PC-3 (cell line): Measurements from ENCODE around the gene IGFBP3. TPM values are rescaled to one million over a fixed set of nuclear protein-coding genes. Genes with fewer than 3 reads are reported as not detected.

Experiments used
- ATAC-seq: fragments of 200-7000 bp; cut with Tn5 transposase; 2 replicates; pipeline ENCODE4 v1.9.1; 2020; ENCODE audit warnings: mild to moderate bottlenecking, moderate library complexity
- BruUV-seq: library from RNA; stranded (reverse); fragments of 400-500 nt; replicated peaks from 2 replicates; lab custom pipeline; 2021; lab: Mats Ljungman, UMichigan
- CTCF ChIA-PET: fragments of 300-600 bp; sonication (Branson Sonifier 250); formaldehyde crosslinking; loops from one replicate; lab custom pipeline; 2022; ENCODE audit warnings: antibody characterized with exemption; lab: Charles Lee
- POLR2A ChIA-PET: fragments of 300-600 bp; sonication (Branson Sonifier 250); formaldehyde crosslinking; loops from one replicate; lab custom pipeline; 2022; ENCODE audit warnings: antibody characterized with exemption; ENCODE audit not compliant: unreplicated experiment; lab: Charles Lee
- DNase-seq: peaks from one replicate; pipeline ENCODE4 v3.0.0-alpha.2; 2015
- H2AFZ ChIP-seq: fragments of 300-600 bp; sonication (generic); 2 replicates; pipeline ENCODE4 v1.6.0; 2016; ENCODE audit warnings: antibody characterized with exemption, low read length
- H3F3A ChIP-seq: fragments of 300-600 bp; sonication (generic); one replicate; pipeline ENCODE4 v1.6.0; 2017; ENCODE audit warnings: antibody characterized with exemption, low read length, control low read depth, mild to moderate bottlenecking; ENCODE audit not compliant: unreplicated experiment
- H3K27ac ChIP-seq: fragments of 300-600 bp; sonication (generic); 2 replicates; pipeline ENCODE4 v1.5.1; 2016; ENCODE audit warnings: mild to moderate bottlenecking, low read length
- H3K27me3 ChIP-seq: fragments of 300-600 bp; sonication (generic); 2 replicates; pipeline ENCODE4 v1.6.1; 2016; ENCODE audit warnings: low read length, mixed read lengths
- H3K36me3 ChIP-seq: fragments of 300-600 bp; sonication (generic); 2 replicates; pipeline ENCODE4 v1.6.1; 2016; ENCODE audit warnings: low read depth, mixed run types, low read length, mixed read lengths
- H3K4me1 ChIP-seq: fragments of 300-600 bp; sonication (generic); 2 replicates; pipeline ENCODE4 v1.5.1; 2016; ENCODE audit warnings: low read length; ENCODE audit not compliant: insufficient read depth
- H3K4me2 ChIP-seq: fragments of 300-600 bp; sonication (generic); 2 replicates; pipeline ENCODE4 v1.6.0; 2016; ENCODE audit warnings: low read length
- H3K4me3 ChIP-seq: fragments of 300-600 bp; sonication (generic); 2 replicates; pipeline ENCODE4 v1.5.1; 2016; ENCODE audit warnings: mild to moderate bottlenecking, low read length, mixed read lengths
- H3K79me2 ChIP-seq: fragments of 300-600 bp; sonication (generic); 2 replicates; pipeline ENCODE4 v1.6.1; 2017; ENCODE audit warnings: low read length, mixed read lengths
- H3K9ac ChIP-seq: fragments of 300-600 bp; sonication (generic); 2 replicates; pipeline ENCODE4 v1.6.0; 2016; ENCODE audit warnings: mild to moderate bottlenecking, low read length
- H3K9me2 ChIP-seq: fragments of 300-600 bp; sonication (generic); replicated peaks from 2 replicates; pipeline ENCODE4 v1.6.1; 2016; ENCODE audit warnings: mixed run types, low read length, mixed read lengths
- H3K9me3 ChIP-seq: fragments of 300-600 bp; sonication (generic); 2 replicates; pipeline ENCODE4 v1.6.1; 2016; ENCODE audit warnings: low read length, mixed read lengths
- H4K20me1 ChIP-seq: fragments of 300-600 bp; sonication (generic); 2 replicates; pipeline ENCODE4 v1.6.1; 2016; ENCODE audit warnings: low read length, mixed read lengths
- EZH2 ChIP-seq: fragments of 300-600 bp; sonication (generic); IDR thresholded peaks from one replicate; pipeline ENCODE4 v1.6.1; 2017; ENCODE audit warnings: antibody characterized with exemption, mild to moderate bottlenecking, low read length; ENCODE audit not compliant: unreplicated experiment
- EZH2phosphoT487 ChIP-seq: fragments of 300-600 bp; sonication (generic); IDR thresholded peaks from 2 replicates; pipeline ENCODE4 v1.6.1; 2018; ENCODE audit warnings: mild to moderate bottlenecking, antibody characterized with exemption, low read length, borderline replicate concordance
- intact Hi-C: fragments of 100-400 bp; cut with micrococcal nuclease; formaldehyde crosslinking; loops from 2 replicates; pipeline ENCODE4 v1.9.0; 2023
- total RNA-seq: library from RNA; depleted of rRNA; stranded (reverse); fragments of >200 nt; gene quantifications from 2 replicates; pipeline ENCODE4 v1.2.3, GENCODE V29; 2014
- TF ChIP-seq, protein P1 (sequence below): fragments of 300-600 bp; sonication (generic); conservative IDR thresholded peaks from 2 replicates; pipeline ENCODE4 v1.5.1; 2017; ENCODE audit warnings: antibody characterized with exemption, low read depth, mild to moderate bottlenecking, low read length

The IGFBP3 gene
- total RNA-seq, 1 experiment from 2014 or later: 120 TPM

DNA sequence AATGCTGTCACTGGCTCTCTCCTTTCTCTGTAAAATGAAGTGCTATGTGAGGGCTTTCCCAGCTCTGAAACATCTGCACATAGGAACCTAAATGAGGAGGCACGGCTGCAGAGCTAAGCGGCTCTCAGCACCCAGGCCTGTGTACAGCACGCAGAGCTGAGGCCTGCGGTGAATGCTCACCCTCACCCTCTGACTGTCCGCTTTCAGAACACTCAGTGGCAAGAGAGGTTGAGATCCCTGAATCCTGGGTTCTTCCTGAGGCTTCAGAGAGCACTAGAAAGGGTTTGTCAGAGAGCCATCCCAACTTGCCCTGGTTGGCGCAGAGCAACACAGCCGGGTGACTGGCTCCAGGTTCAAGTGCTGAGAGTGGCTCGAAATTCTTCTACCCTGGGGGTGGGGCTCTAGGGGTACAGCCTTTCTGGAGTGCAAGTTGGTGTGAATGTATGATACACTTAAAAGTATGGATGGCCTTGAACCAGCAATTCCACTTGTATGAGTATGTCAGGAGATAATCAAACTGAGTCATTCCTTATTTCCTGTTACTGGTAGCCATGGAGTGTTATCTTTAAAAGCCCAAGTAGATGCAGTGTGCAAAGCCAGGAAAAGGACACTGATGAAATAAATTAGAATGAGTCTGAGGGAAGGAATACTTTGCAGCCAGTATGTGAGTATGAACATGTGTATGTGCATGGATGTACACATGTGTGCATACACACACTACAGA lies 46.5 kb downstream of the IGFBP3 start:
- no peaks in the 10 kb centered on the region for H3K27me3 ChIP-seq
- no peaks in the 10 kb centered on the region for H4K20me1 ChIP-seq
- no peaks in the 10 kb centered on the region for H3K9me2 ChIP-seq
- ATAC-seq: peak; percentile 67
- POLR2A ChIA-PET: no interaction called here
- no peaks in the 10 kb centered on the region for H3F3A ChIP-seq
- CTCF ChIA-PET: no interaction called here
- TF ChIP-seq EZH2phosphoT487 (no peak), EZH2 (no peak)
- TF ChIP-seq, protein P1, sequence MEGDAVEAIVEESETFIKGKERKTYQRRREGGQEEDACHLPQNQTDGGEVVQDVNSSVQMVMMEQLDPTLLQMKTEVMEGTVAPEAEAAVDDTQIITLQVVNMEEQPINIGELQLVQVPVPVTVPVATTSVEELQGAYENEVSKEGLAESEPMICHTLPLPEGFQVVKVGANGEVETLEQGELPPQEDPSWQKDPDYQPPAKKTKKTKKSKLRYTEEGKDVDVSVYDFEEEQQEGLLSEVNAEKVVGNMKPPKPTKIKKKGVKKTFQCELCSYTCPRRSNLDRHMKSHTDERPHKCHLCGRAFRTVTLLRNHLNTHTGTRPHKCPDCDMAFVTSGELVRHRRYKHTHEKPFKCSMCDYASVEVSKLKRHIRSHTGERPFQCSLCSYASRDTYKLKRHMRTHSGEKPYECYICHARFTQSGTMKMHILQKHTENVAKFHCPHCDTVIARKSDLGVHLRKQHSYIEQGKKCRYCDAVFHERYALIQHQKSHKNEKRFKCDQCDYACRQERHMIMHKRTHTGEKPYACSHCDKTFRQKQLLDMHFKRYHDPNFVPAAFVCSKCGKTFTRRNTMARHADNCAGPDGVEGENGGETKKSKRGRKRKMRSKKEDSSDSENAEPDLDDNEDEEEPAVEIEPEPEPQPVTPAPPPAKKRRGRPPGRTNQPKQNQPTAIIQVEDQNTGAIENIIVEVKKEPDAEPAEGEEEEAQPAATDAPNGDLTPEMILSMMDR: no peak
- peaks cover 27% of the 10 kb centered on the region for H3K4me1 ChIP-seq
- peak overlapping the region; percentile 45; the same call in 1 of the 2 replicates for H3K4me2 ChIP-seq
- no peak overlapping the region for H3K9ac ChIP-seq
- H3K36me3 ChIP-seq: no peaks in the 10 kb centered on the region
- H3K79me2 ChIP-seq: no peaks in the 10 kb centered on the region
- H3K27ac ChIP-seq: peak overlapping the region; percentile 30; the same call in 1 of the 2 replicates
- no TSS peak for BruUV-seq
- intact Hi-C loops: no loop called here
- H3K4me3 ChIP-seq: no peak overlapping the region
- H2AFZ ChIP-seq: no peak overlapping the region
- peak; percentile 74 for DNase-seq
- no peaks in the 10 kb centered on the region for H3K9me3 ChIP-seq

DNA sequence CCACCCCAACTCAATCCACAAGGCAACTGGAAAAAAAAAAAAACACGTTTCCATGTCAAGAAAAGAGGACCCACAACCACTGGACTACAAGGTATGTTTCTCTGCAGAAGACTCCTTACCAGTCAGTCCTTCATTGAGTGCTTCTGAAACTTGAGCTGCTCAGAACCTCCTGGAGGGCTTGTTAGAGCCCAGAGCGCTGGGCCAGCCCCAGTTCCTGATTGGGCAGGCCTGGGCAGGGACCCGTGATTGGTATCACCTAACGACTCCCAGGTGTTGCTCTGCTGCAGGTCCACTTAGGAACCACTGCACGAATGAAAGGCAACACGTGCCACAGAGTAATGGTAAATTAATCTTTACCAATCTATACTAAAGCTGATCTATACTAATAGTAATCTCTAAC lies 47.7 kb downstream of the IGFBP3 start:
- Histone ChIP-seq H3K27ac (no peak overlapping the region), H3K4me2 (no peak overlapping the region), H3K79me2 (no peaks in the 10 kb centered on the region), H4K20me1 (no peaks in the 10 kb centered on the region), H3K4me3 (no peak overlapping the region), H3K9me2 (no peaks in the 10 kb centered on the region), H3F3A (no peaks in the 10 kb centered on the region), H3K9ac (no peak overlapping the region), H3K9me3 (no peaks in the 10 kb centered on the region), H3K27me3 (no peaks in the 10 kb centered on the region), H2AFZ (no peak overlapping the region), H3K36me3 (no peaks in the 10 kb centered on the region), H3K4me1 (peaks cover 39% of the 10 kb centered on the region)
- DNase-seq (no peak), ATAC-seq (no peak)
- intact Hi-C loops: no loop called here
- POLR2A ChIA-PET: no interaction called here
- CTCF ChIA-PET: interaction anchor here (0.7 kb wide), 1 partner anchor 8 kb away, joined by 3 read pairs; no protein-coding TSS in a partner anchor
- TF ChIP-seq, protein P1: no peak
- TF ChIP-seq EZH2phosphoT487: no peak
- no peak for TF ChIP-seq EZH2
- no TSS peak for BruUV-seq

DNA sequence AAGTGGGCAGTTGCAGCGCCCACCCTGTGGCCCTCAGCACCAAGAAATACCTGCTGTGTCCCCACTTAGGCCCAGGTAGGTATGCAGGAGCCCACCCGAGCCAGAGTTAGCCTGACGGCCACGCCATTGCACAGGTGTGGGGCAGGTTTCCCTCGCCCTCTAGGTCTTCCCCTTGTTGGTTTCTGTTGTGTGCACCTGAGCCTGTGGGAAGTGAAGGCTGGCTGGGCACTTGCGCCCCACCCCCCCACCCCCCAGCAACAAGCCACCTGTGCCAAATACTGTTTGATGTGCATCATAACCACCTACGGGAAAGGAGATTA lies 48.1 kb downstream of the IGFBP3 start, which contains the start of gene CCDC201:
Gene CCDC201 (minus strand): TSS at position 48 of the 320 bp plus-strand sequence. CDS start 75 bp downstream, outside the sequence.
- no peak for ATAC-seq
- no peaks in the 10 kb centered on the region for H3F3A ChIP-seq

More for the DNA sequence above, 48.1 kb downstream of the IGFBP3 start, which contains the start of gene CCDC201:
- DNase-seq: no peak
- no peaks in the 10 kb centered on the region for H3K9me2 ChIP-seq
- no peaks in the 10 kb centered on the region for H3K27me3 ChIP-seq
- H3K4me3 ChIP-seq: no peak within 1 kb of the TSS
- H3K4me1 ChIP-seq: peaks cover 41% of the 10 kb centered on the region
- ChIA-PET POLR2A (no interaction called here), CTCF (interaction anchor here (0.7 kb wide), 1 partner anchor 9 kb away, joined by 3 read pairs; no protein-coding TSS in a partner anchor)
- TF ChIP-seq EZH2phosphoT487 (no peak), EZH2 (no peak)
- TF ChIP-seq, protein P1: no peak
- H2AFZ ChIP-seq: no peak within 1 kb of the TSS
- H3K27ac ChIP-seq: no peak within 1 kb of the TSS
- H3K36me3 ChIP-seq: no peaks in the 10 kb centered on the region
- no peak within 1 kb of the TSS for H3K9ac ChIP-seq
- intact Hi-C loops: no loop called here
- H4K20me1 ChIP-seq: no peaks in the 10 kb centered on the region
- BruUV-seq: no TSS peak
- H3K4me2 ChIP-seq: no peak within 1 kb of the TSS
- H3K9me3 ChIP-seq: no peaks in the 10 kb centered on the region
- no peaks in the 10 kb centered on the region for H3K79me2 ChIP-seq
